NB4 (cell line): ENCODE data around the gene IGF1R.

Experiments used
- DNase-seq: peaks from one replicate; pipeline ENCODE4 v3.0.0; 2010; ENCODE audit warnings: low read depth
- H3K4me3 ChIP-seq: one replicate; pipeline ENCODE4 v1.5.1; 2011; ENCODE audit warnings: mild to moderate bottlenecking, low read depth, low read length, moderate library complexity
- MYC ChIP-seq: IDR thresholded peaks from 2 replicates; pipeline ENCODE4 v1.6.1; 2011; ENCODE audit warnings: low read depth, low read length
- POLR2A ChIP-seq: IDR thresholded peaks from 2 replicates; pipeline ENCODE4 v1.6.1; 2011; ENCODE audit warnings: mild to moderate bottlenecking; ENCODE audit not compliant: insufficient read length; ENCODE audit errors: extremely low read depth
- TF ChIP-seq, protein P1 (sequence below): IDR thresholded peaks from 2 replicates; pipeline ENCODE4 v1.6.1; 2011; ENCODE audit warnings: low read depth, low read length
- TF ChIP-seq, protein P2 (sequence below): IDR thresholded peaks from one replicate; pipeline ENCODE4 v1.5.1; 2012; ENCODE audit warnings: low read depth, low read length

Gene IGF1R

DNA sequence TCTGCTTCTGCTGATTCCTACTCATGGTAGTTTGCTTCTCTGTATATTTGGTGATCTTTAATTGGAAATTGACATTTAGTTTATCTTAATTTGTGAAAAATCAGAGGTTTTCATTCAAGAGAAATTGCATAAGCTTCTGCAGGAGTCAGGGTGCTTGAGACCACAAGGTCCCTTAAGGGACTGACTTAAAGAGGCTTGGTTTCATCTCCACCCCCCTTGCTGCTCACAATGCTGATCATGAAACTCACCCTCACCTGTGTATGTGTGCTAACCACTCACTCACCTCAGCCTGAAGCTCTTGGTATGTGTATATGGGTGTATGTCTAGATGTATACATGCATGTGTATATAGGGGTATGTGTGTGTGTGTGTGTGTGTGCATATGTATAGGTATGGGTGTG, 347.8 kb downstream of the IGF1R start:
- TF ChIP-seq MYC: no peak
- TF ChIP-seq POLR2A: no peak
- TF ChIP-seq, protein P1, sequence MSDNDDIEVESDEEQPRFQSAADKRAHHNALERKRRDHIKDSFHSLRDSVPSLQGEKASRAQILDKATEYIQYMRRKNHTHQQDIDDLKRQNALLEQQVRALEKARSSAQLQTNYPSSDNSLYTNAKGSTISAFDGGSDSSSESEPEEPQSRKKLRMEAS: no peak
- TF ChIP-seq, protein P2, sequence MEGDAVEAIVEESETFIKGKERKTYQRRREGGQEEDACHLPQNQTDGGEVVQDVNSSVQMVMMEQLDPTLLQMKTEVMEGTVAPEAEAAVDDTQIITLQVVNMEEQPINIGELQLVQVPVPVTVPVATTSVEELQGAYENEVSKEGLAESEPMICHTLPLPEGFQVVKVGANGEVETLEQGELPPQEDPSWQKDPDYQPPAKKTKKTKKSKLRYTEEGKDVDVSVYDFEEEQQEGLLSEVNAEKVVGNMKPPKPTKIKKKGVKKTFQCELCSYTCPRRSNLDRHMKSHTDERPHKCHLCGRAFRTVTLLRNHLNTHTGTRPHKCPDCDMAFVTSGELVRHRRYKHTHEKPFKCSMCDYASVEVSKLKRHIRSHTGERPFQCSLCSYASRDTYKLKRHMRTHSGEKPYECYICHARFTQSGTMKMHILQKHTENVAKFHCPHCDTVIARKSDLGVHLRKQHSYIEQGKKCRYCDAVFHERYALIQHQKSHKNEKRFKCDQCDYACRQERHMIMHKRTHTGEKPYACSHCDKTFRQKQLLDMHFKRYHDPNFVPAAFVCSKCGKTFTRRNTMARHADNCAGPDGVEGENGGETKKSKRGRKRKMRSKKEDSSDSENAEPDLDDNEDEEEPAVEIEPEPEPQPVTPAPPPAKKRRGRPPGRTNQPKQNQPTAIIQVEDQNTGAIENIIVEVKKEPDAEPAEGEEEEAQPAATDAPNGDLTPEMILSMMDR: no peak
- H3K4me3 ChIP-seq: no peak overlapping the region
- DNase-seq: no peak

DNA sequence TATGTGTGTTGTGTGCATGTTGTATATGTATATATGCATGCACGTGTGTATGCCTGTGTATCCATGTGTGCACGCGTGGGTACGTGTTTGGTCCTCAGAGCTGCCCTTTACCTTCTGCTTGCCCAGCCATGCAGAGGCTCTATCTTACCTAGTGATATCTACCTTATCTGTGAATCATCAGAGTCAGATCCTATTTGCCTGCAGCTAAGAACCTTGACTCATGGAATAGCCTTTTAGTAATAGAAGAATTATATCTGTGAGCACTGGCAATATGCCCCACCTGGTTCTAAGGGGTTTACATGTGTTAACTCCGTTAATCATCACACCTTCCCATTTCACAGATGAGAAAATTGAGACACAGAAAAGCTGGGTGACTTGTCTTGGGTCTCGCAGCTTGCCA, 348.3 kb downstream of the IGF1R start:
- DNase-seq: no peak
- no peak overlapping the region for H3K4me3 ChIP-seq
- TF ChIP-seq MYC (no peak), POLR2A (no peak)
- TF ChIP-seq, protein P1: no peak
- TF ChIP-seq, protein P2: no peak

DNA sequence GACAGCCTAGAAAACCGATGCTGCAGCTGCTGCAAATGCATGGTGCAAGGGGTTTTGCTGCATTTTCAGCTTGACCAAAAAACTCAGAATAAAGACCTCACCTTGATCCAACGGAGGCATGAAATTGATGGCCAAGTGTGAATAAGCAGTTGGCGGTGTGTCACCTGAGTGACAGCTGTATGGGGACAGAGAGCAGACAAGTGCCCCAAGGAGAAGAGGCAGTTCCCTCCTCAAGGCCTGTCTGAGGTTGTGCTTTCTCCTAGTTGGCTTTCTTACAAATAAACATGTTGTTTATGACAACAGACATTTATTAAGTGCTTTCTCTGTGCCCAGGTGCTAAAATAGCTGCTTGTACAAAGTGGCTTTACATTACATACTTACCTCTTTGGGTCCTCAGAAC, 349.0 kb downstream of the IGF1R start:
- TF ChIP-seq, protein P2: no peak
- TF ChIP-seq POLR2A (no peak), MYC (no peak)
- TF ChIP-seq, protein P1: no peak
- no peak overlapping the region for H3K4me3 ChIP-seq
- DNase-seq: no peak

DNA sequence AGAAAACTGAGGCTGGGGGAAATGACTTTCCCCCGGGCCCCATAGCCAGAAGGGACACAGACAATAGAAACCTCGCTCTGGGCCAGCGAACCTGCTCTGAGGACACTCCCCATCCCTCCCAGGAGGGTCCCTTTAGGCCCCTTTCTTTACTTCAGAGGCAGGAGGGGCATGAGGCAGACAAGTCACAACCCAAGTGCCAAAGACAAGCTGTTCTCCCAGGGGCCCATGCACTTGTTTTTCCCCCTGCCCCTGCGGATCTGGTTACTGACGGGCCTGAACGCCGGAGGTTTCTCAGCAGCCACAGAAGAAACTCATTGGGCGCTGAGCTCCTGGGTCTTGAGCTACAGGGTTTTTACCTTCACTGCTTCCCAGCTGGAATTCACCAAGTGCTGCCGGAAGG, 349.4 kb downstream of the IGF1R start:
- DNase-seq: no peak
- no peak overlapping the region for H3K4me3 ChIP-seq
- TF ChIP-seq, protein P1: no peak
- TF ChIP-seq, protein P2: no peak
- no peak for TF ChIP-seq POLR2A
- no peak for TF ChIP-seq MYC

DNA sequence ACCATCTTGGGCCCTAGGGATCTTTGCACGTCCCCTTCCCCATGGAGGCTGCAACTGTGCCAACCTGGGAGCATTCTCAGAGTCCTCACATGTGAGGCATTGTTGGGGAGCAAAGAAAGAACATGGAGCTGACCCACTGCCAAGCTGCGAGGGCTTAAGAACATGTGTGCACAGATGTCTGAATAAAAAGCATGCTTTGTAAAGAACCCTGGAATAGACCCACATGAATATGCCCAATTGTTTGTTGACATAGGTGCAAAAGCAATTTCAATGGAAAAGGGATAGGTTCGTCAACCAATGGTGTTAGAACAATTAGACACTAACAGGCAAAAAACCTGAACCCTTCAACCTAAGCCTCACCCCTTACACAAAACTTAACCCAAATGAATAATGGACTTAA, 349.9 kb downstream of the IGF1R start:
- no peak for TF ChIP-seq MYC
- TF ChIP-seq, protein P1: no peak
- TF ChIP-seq, protein P2: no peak
- H3K4me3 ChIP-seq: no peak overlapping the region
- DNase-seq: no peak

DNA sequence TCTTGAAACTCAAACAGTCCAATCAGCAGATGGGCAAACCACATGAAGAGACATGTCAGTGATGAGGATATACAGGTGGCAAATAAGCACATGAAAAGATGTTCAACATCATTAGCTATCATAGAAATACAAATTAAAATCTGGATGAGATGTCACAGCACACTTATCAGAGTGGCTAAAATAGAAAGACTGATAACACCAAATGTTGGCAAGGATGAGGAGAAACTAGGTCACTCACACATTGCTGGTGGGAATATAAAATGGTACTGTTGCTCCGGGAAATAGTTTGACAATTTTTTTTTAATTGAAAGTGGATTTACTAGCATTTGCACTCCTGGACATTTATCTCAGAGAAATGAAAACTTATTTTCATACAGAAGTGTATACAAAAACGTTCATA, 350.9 kb downstream of the IGF1R start:
- TF ChIP-seq, protein P2: no peak
- TF ChIP-seq MYC: no peak
- no peak for DNase-seq
- H3K4me3 ChIP-seq: no peak overlapping the region
